Measurements from ENCODE around the gene NAPA. TPM values are rescaled to one million over a fixed set of nuclear protein-coding genes. Genes with fewer than 3 reads are reported as not detected.

Gene NAPA
- total and polyA plus RNA-seq, 2 of the 13 experiments (the other 11 are each of a cell fraction or from before 2014, with no cell fraction given), result 32.6 to 65.9 TPM

DNA sequence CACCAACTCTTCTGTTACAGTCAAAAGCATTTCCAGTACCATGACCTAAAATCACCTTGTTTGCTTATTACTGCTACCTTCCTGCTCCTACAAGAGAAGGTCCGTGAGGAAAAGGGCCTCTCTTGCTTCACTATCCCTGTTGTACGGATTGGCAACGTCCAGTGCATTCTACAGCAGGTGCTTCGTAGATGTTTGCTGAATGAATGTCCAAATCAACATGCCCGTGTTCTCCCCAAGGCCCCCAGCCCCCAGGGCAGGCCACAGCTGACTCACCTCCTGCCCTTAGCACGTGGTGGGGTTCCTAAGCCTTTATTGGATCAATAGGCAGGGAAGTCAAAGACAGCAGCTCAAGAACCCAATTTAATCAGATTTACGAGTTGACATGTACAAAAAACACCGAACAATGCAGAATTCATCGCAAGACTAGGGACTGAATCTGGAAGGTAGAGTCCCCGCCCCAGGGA, 5.5 kb upstream of the NAPA start (continued):
- TF ChIP-seq, protein P1, sequence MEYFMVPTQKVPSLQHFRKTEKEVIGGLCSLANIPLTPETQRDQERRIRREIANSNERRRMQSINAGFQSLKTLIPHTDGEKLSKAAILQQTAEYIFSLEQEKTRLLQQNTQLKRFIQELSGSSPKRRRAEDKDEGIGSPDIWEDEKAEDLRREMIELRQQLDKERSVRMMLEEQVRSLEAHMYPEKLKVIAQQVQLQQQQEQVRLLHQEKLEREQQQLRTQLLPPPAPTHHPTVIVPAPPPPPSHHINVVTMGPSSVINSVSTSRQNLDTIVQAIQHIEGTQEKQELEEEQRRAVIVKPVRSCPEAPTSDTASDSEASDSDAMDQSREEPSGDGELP (IDR thresholded peaks at IDR 0.05; ENCODE audit: borderline replicate concordance, low read depth), result peak; percentile 79
- TF ChIP-seq SAP130 (CRISPR knock-in tag; IDR thresholded peaks at IDR 0.05; ENCODE audit: low read depth), result peak; percentile 35; the same call in 1 of the 2 replicates
- no peak for TF ChIP-seq ZFP90 (CRISPR knock-in tag; IDR thresholded peaks at IDR 0.05; ENCODE audit: borderline replicate concordance)
- no peak for TF ChIP-seq FOXA1 (IDR thresholded peaks at IDR 0.05)
- TF ChIP-seq FOXA1 (CRISPR knock-in tag; IDR thresholded peaks at IDR 0.05), result 0 out of 2 replicates have a peak, but pooled peaks have one; percentile 17
- peak; percentile 64; the same call in 1 of the 2 replicates for TF ChIP-seq ZNF12 (CRISPR knock-in tag; IDR thresholded peaks at IDR 0.05)
- TF ChIP-seq ZNF3 (CRISPR knock-in tag; IDR thresholded peaks at IDR 0.05), result peak; percentile 94
- no peak for TF ChIP-seq ZFP82 (CRISPR knock-in tag; IDR thresholded peaks at IDR 0.05; ENCODE audit: borderline replicate concordance)
- TF ChIP-seq ZNF44 (CRISPR knock-in tag; IDR thresholded peaks at IDR 0.05), result no peak
- TF ChIP-seq RELA (CRISPR knock-in tag; IDR thresholded peaks at IDR 0.05), result no peak
- no peak for TF ChIP-seq U2AF2 (IDR thresholded peaks at IDR 0.05; ENCODE audit: low read depth, low read length)
- peak; percentile 90 for TF ChIP-seq FOSL2 (CRISPR knock-in tag; IDR thresholded peaks at IDR 0.05)
- TF ChIP-seq CEBPG (CRISPR knock-in tag; IDR thresholded peaks at IDR 0.05), result peak; percentile 30; the same call in 1 of the 2 replicates
- TF ChIP-seq, protein P2, sequence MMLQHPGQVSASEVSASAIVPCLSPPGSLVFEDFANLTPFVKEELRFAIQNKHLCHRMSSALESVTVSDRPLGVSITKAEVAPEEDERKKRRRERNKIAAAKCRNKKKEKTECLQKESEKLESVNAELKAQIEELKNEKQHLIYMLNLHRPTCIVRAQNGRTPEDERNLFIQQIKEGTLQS (CRISPR knock-in tag; IDR thresholded peaks at IDR 0.05), result 0 out of 2 replicates have a peak, but pooled peaks have one; percentile 11
- TF ChIP-seq, protein P3, sequence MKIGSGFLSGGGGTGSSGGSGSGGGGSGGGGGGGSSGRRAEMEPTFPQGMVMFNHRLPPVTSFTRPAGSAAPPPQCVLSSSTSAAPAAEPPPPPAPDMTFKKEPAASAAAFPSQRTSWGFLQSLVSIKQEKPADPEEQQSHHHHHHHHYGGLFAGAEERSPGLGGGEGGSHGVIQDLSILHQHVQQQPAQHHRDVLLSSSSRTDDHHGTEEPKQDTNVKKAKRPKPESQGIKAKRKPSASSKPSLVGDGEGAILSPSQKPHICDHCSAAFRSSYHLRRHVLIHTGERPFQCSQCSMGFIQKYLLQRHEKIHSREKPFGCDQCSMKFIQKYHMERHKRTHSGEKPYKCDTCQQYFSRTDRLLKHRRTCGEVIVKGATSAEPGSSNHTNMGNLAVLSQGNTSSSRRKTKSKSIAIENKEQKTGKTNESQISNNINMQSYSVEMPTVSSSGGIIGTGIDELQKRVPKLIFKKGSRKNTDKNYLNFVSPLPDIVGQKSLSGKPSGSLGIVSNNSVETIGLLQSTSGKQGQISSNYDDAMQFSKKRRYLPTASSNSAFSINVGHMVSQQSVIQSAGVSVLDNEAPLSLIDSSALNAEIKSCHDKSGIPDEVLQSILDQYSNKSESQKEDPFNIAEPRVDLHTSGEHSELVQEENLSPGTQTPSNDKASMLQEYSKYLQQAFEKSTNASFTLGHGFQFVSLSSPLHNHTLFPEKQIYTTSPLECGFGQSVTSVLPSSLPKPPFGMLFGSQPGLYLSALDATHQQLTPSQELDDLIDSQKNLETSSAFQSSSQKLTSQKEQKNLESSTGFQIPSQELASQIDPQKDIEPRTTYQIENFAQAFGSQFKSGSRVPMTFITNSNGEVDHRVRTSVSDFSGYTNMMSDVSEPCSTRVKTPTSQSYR (CRISPR knock-in tag; IDR thresholded peaks at IDR 0.05; ENCODE audit: borderline replicate concordance), result 0 out of 2 replicates have a peak, but pooled peaks have one; percentile 29
- TF ChIP-seq KLF16 (CRISPR knock-in tag; IDR thresholded peaks at IDR 0.05), result peak in 1 of 2 experiments; percentile 60; a peak in 1 of 4 replicates
- TF ChIP-seq, protein P4, sequence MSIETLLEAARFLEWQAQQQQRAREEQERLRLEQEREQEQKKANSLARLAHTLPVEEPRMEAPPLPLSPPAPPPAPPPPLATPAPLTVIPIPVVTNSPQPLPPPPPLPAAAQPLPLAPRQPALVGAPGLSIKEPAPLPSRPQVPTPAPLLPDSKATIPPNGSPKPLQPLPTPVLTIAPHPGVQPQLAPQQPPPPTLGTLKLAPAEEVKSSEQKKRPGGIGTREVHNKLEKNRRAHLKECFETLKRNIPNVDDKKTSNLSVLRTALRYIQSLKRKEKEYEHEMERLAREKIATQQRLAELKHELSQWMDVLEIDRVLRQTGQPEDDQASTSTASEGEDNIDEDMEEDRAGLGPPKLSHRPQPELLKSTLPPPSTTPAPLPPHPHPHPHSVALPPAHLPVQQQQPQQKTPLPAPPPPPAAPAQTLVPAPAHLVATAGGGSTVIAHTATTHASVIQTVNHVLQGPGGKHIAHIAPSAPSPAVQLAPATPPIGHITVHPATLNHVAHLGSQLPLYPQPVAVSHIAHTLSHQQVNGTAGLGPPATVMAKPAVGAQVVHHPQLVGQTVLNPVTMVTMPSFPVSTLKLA (IDR thresholded peaks at IDR 0.05), result 0 out of 2 replicates have a peak, but pooled peaks have one; percentile 17
